Osteoblast (primary cell): ENCODE measurements around the gene RLF. TPM values are rescaled to one million over a fixed set of nuclear protein-coding genes. Genes with fewer than 3 reads are reported as not detected.

ENCODE experiments used
- DNase-seq: peaks from one replicate; pipeline ENCODE4 v3.0.0; 2011; ENCODE audit warnings: low spot score, mixed read lengths; ENCODE audit not compliant: insufficient read length; ENCODE audit errors: missing footprints
- H2AFZ ChIP-seq: 2 replicates; pipeline ENCODE4 v1.6.0; 2011; ENCODE audit warnings: mild to moderate bottlenecking, low read length
- H3K27ac ChIP-seq: 2 replicates; pipeline ENCODE4 v1.5.1; 2011; ENCODE audit warnings: mild to moderate bottlenecking, low read depth, low read length, moderate library complexity
- H3K27me3 ChIP-seq: 2 replicates; pipeline ENCODE4 v1.6.0; 2012; ENCODE audit warnings: mild to moderate bottlenecking, control low read depth, inconsistent platforms, low read length, moderate library complexity; ENCODE audit not compliant: insufficient read depth
- H3K36me3 ChIP-seq: 2 replicates; pipeline ENCODE4 v1.5.1; 2011; ENCODE audit warnings: mild to moderate bottlenecking, low read length, control low read depth, moderate library complexity; ENCODE audit not compliant: insufficient read depth
- H3K4me1 ChIP-seq: 2 replicates; pipeline ENCODE4 v1.5.1; 2011; ENCODE audit warnings: mild to moderate bottlenecking, low read length, control low read depth, moderate library complexity; ENCODE audit not compliant: insufficient read depth
- H3K4me2 ChIP-seq: 2 replicates; pipeline ENCODE4 v1.6.0; 2011; ENCODE audit warnings: mild to moderate bottlenecking, low read length; ENCODE audit not compliant: insufficient read depth
- H3K4me3 ChIP-seq: fragments of 200-600 bp; sonication (generic); 3 replicates; pipeline ENCODE4 v1.5.1; 2012; ENCODE audit warnings: mild to moderate bottlenecking, low read length, inconsistent platforms; ENCODE audit not compliant: insufficient read depth
- H3K79me2 ChIP-seq: 2 replicates; pipeline ENCODE4 v1.6.0; 2012; ENCODE audit warnings: mild to moderate bottlenecking, low read length, control low read depth, inconsistent platforms; ENCODE audit not compliant: insufficient read depth
- H3K9me3 ChIP-seq: 2 replicates; pipeline ENCODE4 v1.5.1; 2011; ENCODE audit warnings: low read depth, low read length, control low read depth
- H4K20me1 ChIP-seq: 2 replicates; pipeline ENCODE4 v1.6.0; 2012; ENCODE audit warnings: mild to moderate bottlenecking, low read length, control low read depth; ENCODE audit not compliant: insufficient read depth
- total RNA-seq: library from RNA; depleted of rRNA; stranded (reverse); fragments of >200 nt; gene quantifications from 2 replicates; pipeline ENCODE4 v1.2.3, GENCODE V29; 2012
- TF ChIP-seq, protein P1 (sequence below): IDR thresholded peaks from 2 replicates; pipeline ENCODE4 v1.5.1; 2011; ENCODE audit warnings: mild to moderate bottlenecking, low read depth, low read length, moderate library complexity; ENCODE audit errors: extremely low read depth

RLF gene, protein sequence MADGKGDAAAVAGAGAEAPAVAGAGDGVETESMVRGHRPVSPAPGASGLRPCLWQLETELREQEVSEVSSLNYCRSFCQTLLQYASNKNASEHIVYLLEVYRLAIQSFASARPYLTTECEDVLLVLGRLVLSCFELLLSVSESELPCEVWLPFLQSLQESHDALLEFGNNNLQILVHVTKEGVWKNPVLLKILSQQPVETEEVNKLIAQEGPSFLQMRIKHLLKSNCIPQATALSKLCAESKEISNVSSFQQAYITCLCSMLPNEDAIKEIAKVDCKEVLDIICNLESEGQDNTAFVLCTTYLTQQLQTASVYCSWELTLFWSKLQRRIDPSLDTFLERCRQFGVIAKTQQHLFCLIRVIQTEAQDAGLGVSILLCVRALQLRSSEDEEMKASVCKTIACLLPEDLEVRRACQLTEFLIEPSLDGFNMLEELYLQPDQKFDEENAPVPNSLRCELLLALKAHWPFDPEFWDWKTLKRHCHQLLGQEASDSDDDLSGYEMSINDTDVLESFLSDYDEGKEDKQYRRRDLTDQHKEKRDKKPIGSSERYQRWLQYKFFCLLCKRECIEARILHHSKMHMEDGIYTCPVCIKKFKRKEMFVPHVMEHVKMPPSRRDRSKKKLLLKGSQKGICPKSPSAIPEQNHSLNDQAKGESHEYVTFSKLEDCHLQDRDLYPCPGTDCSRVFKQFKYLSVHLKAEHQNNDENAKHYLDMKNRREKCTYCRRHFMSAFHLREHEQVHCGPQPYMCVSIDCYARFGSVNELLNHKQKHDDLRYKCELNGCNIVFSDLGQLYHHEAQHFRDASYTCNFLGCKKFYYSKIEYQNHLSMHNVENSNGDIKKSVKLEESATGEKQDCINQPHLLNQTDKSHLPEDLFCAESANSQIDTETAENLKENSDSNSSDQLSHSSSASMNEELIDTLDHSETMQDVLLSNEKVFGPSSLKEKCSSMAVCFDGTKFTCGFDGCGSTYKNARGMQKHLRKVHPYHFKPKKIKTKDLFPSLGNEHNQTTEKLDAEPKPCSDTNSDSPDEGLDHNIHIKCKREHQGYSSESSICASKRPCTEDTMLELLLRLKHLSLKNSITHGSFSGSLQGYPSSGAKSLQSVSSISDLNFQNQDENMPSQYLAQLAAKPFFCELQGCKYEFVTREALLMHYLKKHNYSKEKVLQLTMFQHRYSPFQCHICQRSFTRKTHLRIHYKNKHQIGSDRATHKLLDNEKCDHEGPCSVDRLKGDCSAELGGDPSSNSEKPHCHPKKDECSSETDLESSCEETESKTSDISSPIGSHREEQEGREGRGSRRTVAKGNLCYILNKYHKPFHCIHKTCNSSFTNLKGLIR (N-terminal part only)
- total RNA-seq: 26.2 and 29.7 TPM in 2 replicates

DNA sequence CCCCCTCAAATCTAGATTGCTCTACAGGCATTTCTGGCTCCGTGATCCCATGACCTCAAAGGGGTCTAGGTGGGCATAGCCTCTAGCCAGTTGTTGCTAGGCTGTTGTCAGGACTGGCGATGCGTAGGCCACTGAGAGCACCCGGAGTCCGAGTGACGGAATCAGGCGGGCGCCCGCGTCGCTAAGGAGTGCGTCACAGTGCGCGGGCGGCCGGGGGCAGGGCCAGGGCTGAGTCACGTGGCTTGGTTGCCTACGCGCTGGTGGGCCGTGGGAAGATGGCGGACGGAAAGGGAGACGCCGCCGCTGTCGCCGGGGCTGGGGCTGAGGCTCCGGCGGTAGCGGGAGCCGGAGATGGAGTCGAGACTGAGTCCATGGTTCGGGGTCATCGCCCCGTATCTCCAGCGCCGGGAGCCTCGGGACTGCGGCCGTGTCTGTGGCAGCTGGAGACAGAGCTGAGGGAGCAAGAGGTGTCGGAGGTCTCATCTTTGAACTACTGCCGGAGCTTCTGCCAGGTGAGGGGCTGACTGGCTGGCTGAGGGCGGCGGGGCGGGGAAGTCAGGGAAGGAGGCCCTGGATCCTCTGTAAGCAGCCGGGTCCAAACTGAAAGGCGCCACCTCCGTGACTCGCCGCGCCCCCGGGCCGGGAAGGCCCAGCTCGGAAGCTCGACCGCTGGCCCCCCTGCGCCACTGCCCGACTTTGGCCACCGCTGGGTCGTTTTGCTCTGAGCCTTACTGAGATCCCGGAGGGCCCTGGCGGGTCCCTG lies at the start of gene RLF:
Gene RLF (plus strand): TSS at position 263 of the 763 bp plus-strand sequence. CDS start 13 bp downstream, at position 276.
- Histone ChIP-seq H3K27me3 (peaks cover 1% of the 10 kb centered on the region), H2AFZ (peak within 1 kb of the TSS; percentile 99), H3K27ac (peak within 1 kb of the TSS; percentile 98), H3K4me1 (peaks cover 19% of the 10 kb centered on the region), H3K4me3 (peak within 1 kb of the TSS; percentile 92), H3K79me2 (peaks cover 54% of the 10 kb centered on the region), H3K36me3 (no peaks in the 10 kb centered on the region), H3K9me3 (no peaks in the 10 kb centered on the region), H3K4me2 (peak within 1 kb of the TSS; percentile 99), H4K20me1 (peaks cover 45% of the 10 kb centered on the region)
- TF ChIP-seq, protein P1, sequence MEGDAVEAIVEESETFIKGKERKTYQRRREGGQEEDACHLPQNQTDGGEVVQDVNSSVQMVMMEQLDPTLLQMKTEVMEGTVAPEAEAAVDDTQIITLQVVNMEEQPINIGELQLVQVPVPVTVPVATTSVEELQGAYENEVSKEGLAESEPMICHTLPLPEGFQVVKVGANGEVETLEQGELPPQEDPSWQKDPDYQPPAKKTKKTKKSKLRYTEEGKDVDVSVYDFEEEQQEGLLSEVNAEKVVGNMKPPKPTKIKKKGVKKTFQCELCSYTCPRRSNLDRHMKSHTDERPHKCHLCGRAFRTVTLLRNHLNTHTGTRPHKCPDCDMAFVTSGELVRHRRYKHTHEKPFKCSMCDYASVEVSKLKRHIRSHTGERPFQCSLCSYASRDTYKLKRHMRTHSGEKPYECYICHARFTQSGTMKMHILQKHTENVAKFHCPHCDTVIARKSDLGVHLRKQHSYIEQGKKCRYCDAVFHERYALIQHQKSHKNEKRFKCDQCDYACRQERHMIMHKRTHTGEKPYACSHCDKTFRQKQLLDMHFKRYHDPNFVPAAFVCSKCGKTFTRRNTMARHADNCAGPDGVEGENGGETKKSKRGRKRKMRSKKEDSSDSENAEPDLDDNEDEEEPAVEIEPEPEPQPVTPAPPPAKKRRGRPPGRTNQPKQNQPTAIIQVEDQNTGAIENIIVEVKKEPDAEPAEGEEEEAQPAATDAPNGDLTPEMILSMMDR: no peak
- DNase-seq: peak; percentile 97

DNA sequence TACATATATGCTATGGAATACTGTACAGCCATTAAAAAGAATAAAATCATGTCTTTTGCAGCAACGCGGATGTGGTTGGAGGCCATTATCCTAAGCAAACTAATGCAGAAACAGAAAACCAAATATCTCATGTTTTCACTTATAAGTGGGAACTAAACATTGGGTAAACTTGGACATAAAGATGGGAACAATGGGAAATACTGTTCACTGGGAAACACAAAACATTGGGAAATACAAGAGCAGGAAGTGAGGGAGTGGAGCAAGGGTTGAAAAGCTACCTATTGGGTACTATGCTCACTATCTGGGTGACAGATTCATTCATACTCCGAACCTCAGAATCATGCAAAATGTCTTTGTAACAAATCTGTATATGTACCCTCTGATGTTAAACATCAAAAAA lies 46.8 kb upstream of the RLF start:
- DNase-seq: no peak
- H3K9me3 ChIP-seq: no peaks in the 10 kb centered on the region
- TF ChIP-seq, protein P1: no peak
- no peaks in the 10 kb centered on the region for H4K20me1 ChIP-seq
- no peaks in the 10 kb centered on the region for H3K79me2 ChIP-seq
- H3K4me3 ChIP-seq: no peak overlapping the region
- no peak overlapping the region for H3K27ac ChIP-seq
- H3K27me3 ChIP-seq: peaks cover 31% of the 10 kb centered on the region
- H3K4me2 ChIP-seq: no peak overlapping the region
- no peaks in the 10 kb centered on the region for H3K36me3 ChIP-seq
- H2AFZ ChIP-seq: no peak overlapping the region
- no peaks in the 10 kb centered on the region for H3K4me1 ChIP-seq

DNA sequence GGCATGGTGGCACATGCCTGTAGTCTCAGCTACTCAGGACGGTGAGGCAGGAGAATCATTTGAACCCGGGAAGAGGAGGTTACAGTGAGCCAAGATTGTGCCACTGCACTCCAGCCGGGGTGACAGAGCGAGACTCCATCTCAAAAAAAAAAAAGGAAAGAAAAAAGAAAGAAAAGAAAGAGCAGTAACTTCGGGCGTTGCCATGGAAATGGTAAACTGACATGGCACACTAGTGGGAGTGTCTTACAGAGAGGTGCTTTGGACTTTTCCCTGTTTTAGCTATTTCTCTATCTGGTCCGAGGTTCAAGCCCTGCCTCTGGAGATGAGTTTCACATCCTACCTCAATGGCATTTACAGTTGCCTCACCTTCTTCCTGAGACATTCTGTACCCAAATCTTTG lies 41.1 kb upstream of the RLF start:
- Histone ChIP-seq H3K9me3 (no peaks in the 10 kb centered on the region), H3K4me3 (no peak overlapping the region), H3K27me3 (peaks cover 27% of the 10 kb centered on the region), H4K20me1 (no peaks in the 10 kb centered on the region), H3K79me2 (no peaks in the 10 kb centered on the region), H2AFZ (no peak overlapping the region), H3K27ac (no peak overlapping the region), H3K4me2 (no peak overlapping the region), H3K4me1 (no peaks in the 10 kb centered on the region), H3K36me3 (no peaks in the 10 kb centered on the region)
- no peak for DNase-seq
- TF ChIP-seq, protein P1: no peak
